Lung microvascular endothelial cell (primary cell): Measurements from ENCODE around the gene UBL4A. TPM values are rescaled to one million over a fixed set of nuclear protein-coding genes. Genes with fewer than 3 reads are reported as not detected.

Experiments
- DNase-seq, 2 donors: peaks; one replicate each; pipeline versions ENCODE4 v3.0.0 to v3.0.0-alpha.2; 2010; ENCODE audit warnings: low read depth in 2 of 2
- total RNA-seq: library from RNA; depleted of rRNA; stranded (reverse); fragments of >200 nt; gene quantifications from 2 replicates; pipeline ENCODE4 v1.2.1, GENCODE V29; 2014

The UBL4A gene
- total RNA-seq, result 24.6 and 31.3 TPM in 2 replicates

DNA sequence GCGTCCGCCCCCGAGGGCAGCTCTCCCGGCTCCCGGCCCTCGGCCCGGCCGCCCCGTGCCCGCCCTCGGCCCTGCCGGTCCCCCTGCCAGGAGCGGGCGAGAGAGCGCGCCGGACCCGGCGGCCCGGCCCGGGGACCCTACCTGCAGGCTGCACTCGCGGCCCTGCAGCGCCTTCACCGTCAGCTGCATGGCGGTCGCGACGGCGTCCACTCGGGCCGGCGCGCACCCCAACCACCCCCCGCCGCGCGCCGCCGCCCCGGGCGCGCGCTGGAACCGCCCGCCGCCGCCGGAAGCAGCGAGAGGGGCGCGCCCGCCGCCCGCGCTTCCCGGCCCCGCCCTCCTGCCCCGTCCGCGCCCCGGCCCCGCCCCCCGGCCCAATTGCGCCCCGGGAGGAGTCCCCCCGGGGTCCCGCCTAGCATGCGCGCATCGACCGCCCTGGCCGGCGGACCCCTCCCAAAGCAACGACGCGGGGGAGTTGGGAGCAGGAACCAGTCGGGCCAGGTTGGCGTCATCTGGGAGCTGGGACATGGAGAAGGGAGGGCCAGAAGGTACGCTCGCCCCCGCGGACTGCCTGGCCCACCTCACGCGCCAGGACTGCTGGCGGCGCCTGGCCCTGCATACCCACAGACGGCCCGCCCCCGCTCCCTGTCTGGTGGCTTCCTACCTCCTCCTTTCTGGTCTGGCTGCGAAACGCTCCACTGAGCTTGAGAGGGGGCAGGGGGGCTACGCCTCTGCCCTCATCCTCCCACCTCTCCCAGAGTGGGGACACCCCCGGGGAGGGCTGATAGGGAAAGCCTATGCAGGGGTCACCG lies at the start of gene UBL4A:
Gene UBL4A (minus strand): TSS at position 220 of the 812 bp plus-strand sequence. CDS start 31 bp downstream, at position 189.
- peak; percentile 23 to 69 for DNase-seq

DNA sequence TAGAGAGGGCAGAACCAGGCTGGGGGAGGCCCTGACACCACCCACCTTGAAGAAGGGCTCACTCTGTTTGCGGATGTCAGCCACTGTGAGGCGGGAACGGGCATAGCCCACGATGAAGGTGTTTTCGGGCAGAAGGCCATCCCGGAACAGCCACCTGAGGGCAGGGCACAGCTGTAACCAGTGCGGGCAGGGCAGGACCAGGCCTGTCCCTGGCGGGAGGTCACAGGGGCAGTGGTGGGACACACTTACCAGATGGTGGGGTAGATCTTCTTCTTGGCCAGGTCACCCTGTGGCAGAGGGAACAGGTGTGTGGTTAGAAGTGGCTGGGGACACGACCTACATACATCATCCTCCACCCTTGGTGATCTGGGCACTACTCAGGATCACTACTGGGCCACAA lies 49.5 kb upstream of the UBL4A start:
- no peak for DNase-seq

DNA sequence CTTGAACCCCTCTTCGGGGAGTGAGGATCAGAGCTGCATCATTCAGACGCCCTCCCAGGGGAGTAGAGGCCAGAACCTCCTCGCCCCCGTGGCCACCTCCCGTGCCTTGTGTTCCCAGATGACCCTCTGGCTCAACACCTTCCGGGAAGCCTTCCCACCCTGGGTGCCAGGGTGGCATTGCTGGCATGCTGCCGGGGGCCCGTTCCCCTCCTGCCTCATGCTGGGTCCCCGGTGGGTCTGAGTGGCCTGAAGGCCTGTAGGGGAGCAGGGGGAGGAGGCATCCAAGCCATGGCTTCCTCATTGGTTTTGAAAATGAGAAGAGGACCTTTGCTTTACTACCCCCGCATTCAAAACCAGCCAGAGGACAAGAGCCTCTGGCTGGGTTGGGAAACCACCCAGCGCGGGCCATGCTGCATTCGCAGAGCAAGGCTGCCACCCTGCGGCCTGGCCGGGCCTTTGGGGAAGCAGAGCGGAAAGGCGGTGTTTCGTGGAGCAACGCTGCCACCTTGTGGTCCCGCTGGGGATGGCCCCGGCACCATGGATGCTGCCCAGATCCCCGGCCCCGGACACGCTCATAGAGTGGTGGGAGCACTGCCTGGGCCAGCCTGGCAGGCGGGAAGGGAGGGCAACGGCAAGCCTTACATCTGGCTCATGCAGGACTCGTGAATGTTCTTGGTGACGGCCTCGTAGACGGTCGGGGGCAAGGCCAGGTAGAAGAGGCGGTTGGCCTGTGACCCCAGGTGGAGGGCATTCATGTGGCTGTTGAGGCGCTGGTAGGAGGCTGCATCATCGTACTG lies 48.3 kb upstream of the UBL4A start:
- peak; percentile 84 to 92 for DNase-seq

DNA sequence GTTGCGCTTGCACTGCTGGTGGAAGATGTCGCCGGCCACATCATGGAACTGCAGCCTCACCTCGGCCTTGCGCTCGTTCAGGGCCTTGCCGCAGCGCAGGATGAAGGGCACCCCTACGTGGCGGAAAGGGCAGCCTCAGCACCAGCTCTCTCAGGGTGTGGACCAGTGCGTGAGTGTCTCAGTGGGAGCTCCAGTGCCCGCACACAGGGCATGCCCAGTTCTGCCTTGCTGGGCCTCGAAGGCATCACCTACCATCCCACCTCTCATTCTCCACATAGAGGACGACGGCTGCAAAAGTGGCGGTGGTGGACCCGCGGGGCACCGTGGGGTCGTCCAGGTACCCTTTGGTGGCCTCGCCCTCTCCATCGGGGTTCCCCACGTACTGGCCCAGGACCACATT lies 46.3 kb upstream of the UBL4A start:
- no peak for DNase-seq

DNA sequence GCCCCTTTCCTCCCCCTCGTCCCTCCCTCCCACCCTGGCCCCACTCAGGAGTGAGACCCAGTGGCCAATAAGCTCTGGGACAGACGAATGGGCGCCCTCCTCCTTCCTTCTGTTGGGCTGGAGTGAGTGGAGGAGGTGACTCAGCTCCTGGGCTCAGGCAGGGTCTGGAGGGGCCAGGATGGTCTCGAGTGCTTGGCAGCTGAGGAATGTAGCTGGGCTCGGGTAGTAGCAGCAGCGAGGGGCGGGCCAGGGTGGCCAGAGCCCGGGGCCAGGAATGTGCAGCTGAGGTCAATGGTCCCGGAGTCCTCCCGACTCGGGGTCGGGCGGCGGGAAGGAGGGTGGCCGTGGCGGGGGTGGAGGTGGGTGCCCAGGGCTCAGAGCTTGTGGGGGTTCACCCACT lies 45.2 kb upstream of the UBL4A start:
- peak in 1 of 2 donors; percentile 32 for DNase-seq

DNA sequence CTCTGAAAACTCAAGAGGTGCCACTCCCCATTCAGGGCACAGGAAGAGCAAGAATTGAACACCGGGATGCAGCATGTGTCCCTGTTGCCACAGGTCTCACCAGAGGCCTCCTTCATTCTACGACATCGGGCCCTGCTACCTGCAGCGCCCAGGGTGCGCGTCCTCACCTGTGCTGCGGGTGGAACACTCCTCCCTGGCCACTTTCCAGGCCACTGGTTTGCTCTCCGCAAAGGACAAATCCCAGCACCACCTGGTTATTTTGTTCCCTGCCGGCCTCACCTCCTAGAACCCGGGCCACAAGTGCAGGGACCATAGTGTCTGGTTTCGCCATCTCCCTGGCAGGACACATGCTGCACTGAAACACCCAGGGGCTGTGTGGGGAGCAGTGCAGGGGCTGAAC lies 43.9 kb upstream of the UBL4A start:
- no peak for DNase-seq

DNA sequence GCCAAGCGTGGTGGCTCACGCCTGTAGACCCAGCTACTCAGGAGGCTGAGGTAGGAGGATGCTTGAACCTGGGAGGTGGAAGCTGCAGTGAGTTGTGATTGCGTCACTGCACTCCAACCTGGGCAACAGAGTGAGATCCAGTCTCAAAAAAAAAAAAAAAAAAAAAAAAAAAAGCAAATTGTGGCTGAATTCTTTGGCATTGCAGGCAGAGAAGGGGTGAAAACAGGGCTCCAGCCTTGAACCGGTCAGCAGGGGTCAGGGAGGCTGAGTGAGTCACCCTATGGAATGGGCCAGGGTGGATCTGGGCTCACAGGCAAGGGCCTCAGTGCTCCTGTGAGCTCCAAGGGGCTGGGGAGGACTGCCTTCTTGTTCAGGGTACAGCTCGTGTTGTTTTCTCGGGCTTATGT lies 42.8 kb upstream of the UBL4A start:
- no peak for DNase-seq

DNA sequence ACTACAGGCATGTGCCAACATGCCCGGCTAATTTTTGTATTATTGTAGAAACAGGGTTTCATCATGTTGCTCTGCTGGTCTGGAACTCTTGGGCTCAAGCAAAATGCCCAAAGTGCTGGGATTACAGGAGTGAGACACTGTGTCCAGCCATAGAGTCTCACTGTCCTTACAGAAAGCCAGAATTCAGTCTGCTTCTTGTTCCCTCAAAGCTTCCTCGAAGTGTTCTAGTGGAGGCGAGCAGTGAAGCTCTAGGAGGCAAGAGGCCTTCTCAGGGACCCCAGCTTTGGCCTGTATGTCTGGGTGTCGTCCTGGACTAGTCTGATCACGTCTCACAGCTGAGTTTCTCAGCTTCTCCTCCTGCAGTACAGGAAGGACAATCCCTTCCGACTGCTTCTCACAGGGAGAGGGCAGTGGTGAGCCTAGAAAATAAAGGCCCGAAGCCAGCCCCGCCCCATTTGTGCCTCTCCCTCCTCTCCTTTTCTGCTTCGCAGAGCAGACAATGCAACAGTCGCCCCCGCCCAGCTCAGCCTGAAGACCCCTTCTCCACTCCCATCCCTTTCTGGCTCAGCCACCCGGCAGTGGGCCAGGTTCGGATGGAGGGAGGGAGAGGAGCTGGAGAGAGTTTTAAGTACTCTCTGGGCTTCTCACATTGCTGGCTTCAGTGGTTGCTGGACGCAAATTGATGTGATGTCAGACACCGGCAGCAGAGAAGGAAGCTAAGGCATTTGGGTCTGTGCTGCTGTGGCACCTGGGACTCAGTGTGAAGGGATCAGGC lies 40.7 kb upstream of the UBL4A start:
- DNase-seq, result peak; percentile 55 to 75

DNA sequence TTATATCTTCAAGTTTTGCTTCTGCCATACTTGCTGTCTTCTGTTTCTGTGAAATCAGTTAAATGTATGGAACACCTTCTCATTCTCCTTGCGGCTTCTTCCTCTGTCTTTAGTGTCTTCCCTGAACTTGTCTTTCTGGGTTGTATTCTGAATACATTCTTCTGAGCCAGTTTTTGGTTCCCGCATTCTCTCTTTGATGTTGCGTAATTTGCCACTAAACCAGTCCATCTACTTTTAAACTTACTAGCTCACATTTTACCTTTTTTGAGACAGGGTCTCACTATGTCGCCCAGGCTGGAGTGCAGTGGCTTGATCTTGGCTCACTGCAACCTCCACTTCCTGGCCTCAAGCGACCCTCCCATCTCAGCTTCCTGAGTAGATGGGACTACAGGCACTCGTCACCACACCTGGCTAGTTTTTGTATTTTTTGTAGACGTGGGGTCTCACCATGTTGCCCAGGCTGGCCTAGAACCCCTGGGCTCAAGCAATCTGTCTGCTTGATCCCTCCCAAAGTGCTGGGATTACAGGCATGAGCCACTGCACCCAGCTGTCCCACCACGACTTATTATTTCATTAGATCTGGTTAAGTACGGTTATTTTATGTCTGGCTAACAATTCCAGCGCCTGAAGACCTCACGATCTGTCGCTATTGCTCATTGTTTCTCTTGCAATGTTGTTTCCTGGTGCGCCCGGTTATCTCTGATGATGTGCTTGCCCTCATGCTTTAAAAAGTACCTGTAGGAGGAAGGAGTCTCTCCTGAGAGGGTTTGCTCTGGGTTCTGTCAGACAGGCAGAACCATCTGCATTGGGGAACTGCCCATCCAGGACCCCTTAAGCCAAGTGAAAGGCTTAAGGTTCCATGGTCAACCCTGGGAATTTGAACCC lies 39.4 kb upstream of the UBL4A start:
- no peak for DNase-seq

DNA sequence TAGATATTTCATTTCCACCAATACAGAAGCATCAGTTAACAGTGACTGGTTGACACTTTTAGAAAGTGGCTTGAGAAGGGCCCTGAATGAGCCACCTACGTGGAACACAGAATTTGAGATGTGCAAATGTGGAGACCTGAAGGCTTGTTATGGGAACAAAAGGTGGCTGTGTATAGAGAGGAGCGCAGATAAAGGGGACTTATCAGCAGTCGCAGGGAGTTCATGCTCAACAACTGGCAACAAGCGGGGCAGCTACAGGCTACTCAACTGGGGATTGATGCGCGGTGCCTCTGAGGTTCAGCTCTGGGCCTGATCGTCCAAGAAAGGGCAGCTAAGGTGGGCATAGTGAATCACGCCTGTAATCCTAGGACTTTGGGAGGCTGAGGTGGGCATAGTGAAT lies 33.0 kb upstream of the UBL4A start:
- DNase-seq, result no peak

DNA sequence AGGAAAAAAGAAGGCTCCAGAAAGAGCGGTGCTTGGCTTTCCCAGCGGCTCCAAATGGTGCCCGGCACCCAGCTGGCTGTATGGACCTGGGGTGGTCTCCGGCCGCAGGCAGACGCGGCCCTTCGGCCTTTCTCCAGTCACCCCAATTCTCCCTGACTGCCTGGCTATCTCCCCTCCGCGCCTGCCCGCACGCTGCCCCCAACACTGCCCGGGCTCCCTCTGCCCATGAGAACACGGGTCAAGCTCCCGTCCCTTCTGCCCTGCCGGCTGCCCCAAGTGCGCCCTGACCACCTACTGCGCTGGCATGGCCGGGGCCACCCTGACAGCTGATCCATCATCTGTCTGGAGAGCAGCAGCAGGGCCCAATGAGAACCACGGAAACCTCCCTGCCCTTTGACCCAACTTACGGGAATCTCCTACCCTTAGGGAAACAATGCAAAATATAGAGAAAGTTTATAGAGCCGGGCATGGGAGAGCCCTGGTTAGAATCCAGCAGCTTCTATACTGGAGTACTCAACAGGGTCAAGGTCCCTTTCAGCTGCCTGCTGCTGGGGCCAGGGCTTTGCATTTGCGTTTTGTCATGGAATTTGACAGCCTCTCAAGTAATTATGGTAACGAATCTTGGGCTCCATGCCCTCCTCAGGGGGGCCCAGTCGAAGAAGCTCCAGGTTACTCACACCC lies 30.8 kb upstream of the UBL4A start:
- DNase-seq, result no peak

DNA sequence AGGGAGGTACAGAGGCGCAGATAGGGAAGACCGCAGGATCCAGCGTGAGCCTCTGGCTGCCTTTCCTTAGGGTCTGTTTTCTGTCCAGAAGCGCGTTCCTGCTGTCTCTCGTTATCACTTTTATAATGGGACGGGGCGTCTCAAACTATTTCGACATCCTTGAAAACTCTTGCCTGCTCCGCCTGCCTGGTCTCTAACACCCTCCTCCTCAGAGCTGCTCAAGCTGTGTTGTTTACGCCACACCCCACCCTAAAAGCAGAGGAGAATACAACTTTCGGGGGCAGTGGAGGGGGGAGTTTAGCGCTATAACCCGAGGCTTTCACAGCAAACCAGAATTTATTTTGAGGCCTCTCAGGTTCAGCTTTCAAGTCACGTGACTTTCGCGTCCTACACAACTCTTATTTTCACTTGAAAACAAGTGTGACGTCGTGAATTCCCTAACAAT lies 30.3 kb upstream of the UBL4A start:
- DNase-seq, result peak; percentile 69 to 77

DNA sequence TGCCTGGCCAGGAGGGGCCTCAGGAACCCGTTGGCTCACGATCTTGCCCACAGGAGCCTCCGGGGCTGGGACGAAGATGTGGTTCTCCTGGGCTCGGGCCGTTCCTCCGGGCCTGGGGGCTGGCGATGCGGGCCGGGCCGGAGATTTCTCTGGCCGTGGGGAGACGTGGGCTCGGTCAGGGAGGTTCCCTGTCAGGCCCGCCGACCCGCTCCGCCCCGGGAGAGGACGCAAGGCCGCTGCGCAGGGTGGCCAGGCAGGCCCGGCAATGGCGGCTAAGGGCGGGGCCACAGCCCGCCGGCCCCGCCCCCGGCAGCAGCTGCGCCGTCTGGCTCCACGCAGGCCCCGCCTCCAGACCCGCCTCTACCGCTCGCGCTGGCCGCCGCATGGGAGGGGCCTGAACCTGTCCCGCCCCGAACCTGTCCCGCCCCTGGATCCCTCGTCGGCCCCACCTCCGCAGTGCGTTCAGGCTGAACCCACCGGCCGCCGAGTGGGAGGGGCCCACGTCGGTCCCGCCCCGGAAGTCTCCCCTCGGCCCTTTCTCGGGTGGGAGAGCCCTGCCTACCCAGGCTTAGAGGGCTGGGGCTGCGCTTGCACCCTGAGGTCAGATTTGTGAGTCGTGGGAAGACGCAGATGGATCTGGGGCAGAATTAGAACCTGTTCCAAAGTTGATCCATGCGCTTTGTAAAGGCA lies 29.7 kb upstream of the UBL4A start, which contains the start of gene FAM3A:
Gene FAM3A (minus strand): TSS at position 267 of the 690 bp plus-strand sequence. CDS start 460 bp downstream, outside the sequence.
- DNase-seq, result peak; percentile 92 to 94

DNA sequence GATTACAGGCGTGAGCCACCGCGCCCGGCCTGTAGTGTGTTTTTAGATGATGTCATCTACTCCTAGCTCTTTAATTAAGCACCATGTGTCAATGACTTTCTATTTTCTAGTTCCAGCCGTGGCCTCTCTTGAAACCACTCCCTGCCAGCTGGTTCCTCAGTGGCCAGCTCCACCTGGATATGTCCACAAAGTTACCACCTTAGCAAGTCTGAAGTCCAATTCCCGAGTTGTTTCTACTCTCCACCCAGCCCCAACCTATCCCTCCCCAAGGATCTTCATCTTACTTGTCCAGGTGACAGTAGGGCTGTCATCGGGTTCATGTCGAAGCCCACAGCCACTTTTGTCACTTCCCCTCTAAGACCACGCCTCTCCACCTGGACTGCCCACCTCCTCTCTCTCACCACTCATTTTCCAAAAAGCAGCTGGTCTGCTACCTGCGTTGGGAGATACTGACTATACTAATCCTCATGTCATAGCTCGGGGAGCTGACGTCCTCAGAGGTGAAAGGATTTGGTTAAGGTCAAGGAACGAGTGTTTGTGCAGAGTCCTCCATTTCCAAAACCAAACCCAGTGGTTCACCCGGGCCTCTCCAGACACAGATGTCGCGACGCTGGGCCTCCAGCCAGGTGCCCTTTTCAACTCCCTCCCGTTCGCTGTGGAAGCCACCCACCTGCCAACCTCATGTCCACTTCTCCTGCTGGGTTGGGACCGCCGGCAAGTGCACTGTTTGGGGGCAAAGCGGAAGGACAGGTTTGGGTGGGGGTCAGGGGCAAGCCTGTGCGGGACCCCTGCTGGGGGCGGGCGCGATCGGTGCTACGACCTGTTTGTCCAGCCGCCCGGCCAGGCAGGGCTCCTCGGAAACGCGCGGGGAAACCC lies 28.9 kb upstream of the UBL4A start:
- DNase-seq, result peak; percentile 21 to 35

DNA sequence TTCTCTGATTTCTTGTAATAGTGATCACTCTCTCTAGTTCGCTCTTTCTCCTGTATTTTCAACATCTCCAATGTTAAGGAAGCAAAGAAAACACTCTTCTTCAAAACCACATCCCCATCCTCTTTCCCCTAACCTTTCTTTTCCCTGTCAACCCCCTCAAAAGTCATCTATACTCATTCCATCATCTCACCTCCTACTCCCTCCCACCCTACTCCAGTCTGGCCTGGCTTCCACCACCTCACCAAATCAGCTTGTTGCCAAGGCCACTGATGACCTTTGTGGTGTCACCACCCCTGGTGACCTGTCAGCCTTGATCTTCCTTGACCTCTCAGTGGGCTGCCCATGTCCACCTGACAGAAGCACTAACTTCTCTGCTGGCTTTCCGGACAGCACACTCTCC lies 27.3 kb upstream of the UBL4A start:
- no peak for DNase-seq

DNA sequence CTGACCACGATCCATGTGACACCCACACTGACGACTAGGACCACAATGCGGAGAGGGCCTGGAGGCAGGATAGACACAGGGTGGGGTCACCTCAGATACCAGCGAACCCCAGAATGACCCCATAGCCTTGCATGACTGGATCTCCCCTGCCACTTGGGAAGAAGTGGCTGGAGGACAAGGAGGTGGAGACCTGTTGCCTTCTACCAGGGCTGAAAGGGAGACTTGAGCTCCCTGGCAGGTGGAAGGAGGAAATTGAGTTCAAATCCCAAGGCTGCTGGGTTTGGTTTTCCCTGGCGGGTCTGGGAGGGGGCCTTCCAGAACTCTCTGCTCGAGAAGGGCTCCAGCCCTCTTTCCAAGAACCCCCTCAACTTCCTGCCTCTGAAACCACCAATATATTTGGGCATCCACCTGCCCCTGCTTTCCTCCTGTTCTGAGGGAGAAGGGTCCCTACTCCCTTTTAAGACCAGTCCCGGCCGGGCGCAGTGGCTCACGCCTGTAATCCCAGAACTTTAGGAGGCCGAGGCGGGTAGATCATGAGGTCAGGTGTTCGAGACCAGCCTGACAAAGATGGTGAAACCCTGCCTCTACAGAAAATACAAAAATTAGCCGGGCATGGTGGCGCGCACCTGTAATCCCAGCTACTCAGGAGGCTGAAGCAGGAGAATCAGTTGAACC lies 26.6 kb upstream of the UBL4A start:
- no peak for DNase-seq

DNA sequence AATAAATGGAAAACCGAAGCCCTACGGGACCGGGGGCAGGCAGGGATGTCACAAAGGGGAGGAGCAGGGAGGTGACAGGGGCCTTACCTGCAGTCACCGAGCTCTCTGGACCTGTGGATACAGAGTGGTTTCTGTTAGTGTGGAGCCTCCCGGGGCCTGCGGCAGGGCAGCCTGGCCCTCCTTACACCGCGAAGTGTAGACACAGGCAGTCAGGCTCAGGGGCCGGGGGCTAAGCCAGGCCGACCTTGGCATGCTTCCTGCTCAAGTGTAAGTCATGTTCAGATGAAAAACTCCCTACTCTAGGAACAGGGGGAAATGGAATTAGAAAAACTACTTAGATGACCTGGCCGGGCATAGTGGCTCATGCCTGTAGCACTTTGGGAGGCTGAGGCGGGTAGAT lies 25.3 kb upstream of the UBL4A start:
- no peak for DNase-seq

DNA sequence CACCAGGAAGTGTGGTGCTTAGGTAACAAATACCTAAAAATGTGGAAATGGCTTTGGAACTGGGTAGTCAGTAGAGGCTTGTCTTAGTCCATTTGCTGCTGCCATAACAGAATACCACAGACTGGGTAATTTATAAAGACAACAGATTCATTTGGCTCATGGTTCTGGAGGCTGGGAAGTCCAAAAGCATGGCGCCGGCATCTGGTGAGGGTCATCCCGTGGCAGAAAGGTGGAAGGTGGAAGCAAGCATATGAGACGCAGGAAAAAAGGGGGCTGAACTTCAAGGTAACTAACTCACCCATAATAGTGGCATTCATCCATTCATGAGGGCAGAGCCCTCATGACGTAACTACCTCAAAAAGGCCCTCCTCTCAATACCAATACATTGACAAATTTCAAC lies 23.0 kb upstream of the UBL4A start:
- no peak for DNase-seq
